GM12873 (cell line): ENCODE data around the gene CDH4.

ENCODE experiments used
- TF ChIP-seq, protein P1 (sequence below): IDR thresholded peaks from 2 replicates; pipeline ENCODE4 v1.5.1; 2012; ENCODE audit warnings: low read depth, mild to moderate bottlenecking, moderate library complexity, low read length, control low read depth; ENCODE audit not compliant: insufficient read depth; ENCODE audit errors: missing control alignments

CDH4 gene

DNA sequence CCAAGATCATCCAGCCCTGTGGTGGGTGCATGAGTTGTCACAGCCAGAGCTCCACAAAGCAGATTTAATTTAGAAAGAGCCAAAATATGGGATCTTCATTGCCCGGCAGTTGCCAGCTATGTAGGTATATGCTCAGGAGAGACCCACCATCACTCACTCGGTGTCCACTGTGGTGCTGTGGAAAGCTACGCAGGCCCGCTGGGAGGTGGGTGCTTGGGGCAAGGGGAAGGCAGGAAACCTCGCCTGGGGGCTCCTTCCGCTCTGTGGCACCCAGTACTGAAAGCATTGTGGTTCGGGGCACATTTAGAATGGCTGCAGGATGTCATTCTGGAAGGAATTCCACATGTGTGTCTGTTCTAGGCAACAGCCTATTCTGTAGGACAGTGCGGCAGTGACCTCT, 553.7 kb downstream of the CDH4 start:
- TF ChIP-seq, protein P1, sequence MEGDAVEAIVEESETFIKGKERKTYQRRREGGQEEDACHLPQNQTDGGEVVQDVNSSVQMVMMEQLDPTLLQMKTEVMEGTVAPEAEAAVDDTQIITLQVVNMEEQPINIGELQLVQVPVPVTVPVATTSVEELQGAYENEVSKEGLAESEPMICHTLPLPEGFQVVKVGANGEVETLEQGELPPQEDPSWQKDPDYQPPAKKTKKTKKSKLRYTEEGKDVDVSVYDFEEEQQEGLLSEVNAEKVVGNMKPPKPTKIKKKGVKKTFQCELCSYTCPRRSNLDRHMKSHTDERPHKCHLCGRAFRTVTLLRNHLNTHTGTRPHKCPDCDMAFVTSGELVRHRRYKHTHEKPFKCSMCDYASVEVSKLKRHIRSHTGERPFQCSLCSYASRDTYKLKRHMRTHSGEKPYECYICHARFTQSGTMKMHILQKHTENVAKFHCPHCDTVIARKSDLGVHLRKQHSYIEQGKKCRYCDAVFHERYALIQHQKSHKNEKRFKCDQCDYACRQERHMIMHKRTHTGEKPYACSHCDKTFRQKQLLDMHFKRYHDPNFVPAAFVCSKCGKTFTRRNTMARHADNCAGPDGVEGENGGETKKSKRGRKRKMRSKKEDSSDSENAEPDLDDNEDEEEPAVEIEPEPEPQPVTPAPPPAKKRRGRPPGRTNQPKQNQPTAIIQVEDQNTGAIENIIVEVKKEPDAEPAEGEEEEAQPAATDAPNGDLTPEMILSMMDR, result no peak

- TF ChIP-seq, protein P1, result no peak
Measured at GRCh38 chr20:61806314-61806713, 554.3 kb downstream of the CDH4 start.

- TF ChIP-seq, protein P1, result no peak
Measured at GRCh38 chr20:61806995-61807394, 554.9 kb downstream of the CDH4 start.

DNA sequence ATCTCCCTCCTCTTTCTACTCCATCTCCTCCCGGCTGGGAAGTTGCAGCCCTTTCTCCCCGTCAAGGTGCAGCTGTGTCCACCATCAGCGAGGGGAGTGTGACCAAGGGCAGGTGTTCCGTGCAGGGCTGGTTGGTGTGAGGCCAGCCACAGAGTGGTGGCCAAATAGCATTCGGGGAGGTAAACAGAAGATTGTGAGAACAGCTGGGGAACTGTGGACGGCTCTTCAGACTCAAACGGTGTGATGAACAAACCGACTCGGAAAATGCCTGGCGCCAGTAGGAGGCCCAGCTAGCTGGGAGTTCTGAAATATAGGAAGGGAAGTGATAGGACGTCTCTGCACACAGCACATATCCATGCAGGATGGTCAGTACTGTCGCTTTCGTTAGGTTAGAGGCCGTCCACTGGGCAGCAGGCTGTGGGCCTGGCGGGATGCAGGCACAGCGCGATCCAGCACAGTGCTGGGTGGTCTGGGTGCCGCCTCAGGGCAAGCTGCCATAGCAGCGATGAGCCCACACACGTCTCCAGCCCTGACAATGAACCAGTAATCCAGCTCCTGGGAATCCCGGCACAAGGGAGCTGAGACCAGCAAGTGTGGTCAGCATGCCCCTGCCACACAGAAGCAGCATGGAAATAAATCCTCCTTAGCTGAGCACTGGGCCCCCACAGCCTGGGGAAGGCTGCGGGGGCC, 555.6 kb downstream of the CDH4 start:
- TF ChIP-seq, protein P1, result no peak

GRCh38 chr20:61808447-61808846, 556.4 kb downstream of the CDH4 start:
- TF ChIP-seq, protein P1, result no peak

DNA sequence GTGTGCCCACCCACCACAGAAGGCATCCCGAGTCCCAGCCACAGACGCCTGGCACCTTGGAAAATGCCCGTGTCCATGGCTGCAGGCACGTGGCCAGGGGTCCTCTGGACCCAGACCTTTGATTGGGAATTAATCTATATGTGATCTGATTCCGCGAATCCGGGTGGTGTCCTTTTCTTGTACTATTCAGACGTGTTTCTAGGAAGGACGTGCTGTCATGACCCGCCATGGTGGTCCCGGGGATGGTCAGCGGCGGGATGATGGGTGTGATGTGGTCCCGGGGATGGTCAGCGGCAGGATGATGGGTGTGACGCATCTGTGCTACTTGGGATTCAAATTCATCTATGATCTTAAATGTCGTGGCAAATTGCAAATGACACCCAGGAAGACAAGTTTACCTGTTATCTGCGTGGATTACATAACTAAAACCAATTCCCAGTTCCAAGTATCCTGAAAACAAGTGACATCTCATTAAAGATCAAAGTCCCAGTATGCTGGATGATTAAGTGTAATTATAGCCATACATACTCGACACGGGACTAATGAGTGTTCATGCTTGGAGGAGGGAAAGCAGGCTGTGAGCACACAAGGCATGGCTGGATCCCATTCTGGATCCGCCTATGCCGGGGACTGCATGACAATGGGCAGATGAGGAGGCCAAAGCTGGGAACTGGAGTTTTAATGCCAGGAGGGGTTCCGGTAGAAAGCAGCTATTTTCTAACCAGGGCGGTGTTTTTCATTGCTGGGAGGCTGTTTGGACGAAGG, 557.1 kb downstream of the CDH4 start:
- TF ChIP-seq, protein P1, result no peak

- TF ChIP-seq, protein P1, result no peak
Measured at GRCh38 chr20:61810066-61810737, 558.1 kb downstream of the CDH4 start.
